ENCODE results near the gene HERPUD2.

DNA sequence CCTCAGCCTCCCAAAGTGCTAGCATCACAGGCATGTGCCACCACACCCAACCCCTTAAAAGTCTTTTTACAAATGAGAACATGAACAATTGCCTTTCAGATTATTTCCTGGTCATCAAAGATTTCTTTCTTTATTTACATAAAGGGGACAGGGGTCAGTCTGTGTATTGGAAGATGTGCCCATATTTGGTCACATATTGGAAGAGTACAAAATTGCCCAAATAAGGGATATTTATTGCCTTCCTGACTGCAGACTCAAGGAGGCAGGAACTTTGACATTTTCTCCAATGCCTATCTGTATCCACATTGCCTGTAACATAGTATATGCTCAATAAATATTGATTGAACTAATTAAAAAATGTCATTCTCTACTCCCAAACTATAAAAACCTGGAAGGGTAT, 25.9 kb upstream of the HERPUD2 start:
- TF ChIP-seq, protein P1, sequence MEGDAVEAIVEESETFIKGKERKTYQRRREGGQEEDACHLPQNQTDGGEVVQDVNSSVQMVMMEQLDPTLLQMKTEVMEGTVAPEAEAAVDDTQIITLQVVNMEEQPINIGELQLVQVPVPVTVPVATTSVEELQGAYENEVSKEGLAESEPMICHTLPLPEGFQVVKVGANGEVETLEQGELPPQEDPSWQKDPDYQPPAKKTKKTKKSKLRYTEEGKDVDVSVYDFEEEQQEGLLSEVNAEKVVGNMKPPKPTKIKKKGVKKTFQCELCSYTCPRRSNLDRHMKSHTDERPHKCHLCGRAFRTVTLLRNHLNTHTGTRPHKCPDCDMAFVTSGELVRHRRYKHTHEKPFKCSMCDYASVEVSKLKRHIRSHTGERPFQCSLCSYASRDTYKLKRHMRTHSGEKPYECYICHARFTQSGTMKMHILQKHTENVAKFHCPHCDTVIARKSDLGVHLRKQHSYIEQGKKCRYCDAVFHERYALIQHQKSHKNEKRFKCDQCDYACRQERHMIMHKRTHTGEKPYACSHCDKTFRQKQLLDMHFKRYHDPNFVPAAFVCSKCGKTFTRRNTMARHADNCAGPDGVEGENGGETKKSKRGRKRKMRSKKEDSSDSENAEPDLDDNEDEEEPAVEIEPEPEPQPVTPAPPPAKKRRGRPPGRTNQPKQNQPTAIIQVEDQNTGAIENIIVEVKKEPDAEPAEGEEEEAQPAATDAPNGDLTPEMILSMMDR (IDR thresholded peaks at IDR 0.05): no peak
- no peak for TF ChIP-seq POLR2AphosphoS5 (IDR thresholded peaks at IDR 0.05; ENCODE audit: insufficient read depth in 1 of 2, low read depth in 1 of 2)
